ENCODE data around the gene TTC39C.

The TTC39C gene

GRCh38 chr18:23994361-23994902 lies 20.1 kb upstream of the TTC39C start:
- Histone ChIP-seq H3K9me3 (ENCODE audit: control insufficient read depth, insufficient read depth, low read length) (no peaks in the 10 kb centered on the region), H3K36me3 (ENCODE audit: control insufficient read depth, insufficient read depth, low read length) (no peaks in the 10 kb centered on the region), H3K27me3 (ENCODE audit: control insufficient read depth, insufficient read depth, low read length) (no peaks in the 10 kb centered on the region), H3K4me3 (ENCODE audit: low read length) (no peak overlapping the region), H3K4me1 (ENCODE audit: control insufficient read depth, insufficient read depth, low read length) (peaks cover 2% of the 10 kb centered on the region; the same call in 1 of the 2 replicates), H3K27ac (ENCODE audit: low read length) (no peak overlapping the region)
- no CpG with 5 or more reads among the region's 9 CpGs for WGBS (ENCODE audit: insufficient coverage, insufficient read length)
- DNase-seq (ENCODE audit: low read depth, low spot score): no peak

GRCh38 chr18:23995180-23995579 lies 19.4 kb upstream of the TTC39C start:
- WGBS (ENCODE audit: insufficient coverage, insufficient read length): no CpG with 5 or more reads among the region's 13 CpGs
- no peak overlapping the region for H3K4me3 ChIP-seq (ENCODE audit: low read length)
- no peaks in the 10 kb centered on the region for H3K27me3 ChIP-seq (ENCODE audit: control insufficient read depth, insufficient read depth, low read length)
- H3K4me1 ChIP-seq (ENCODE audit: control insufficient read depth, insufficient read depth, low read length): peaks cover 2% of the 10 kb centered on the region; the same call in 1 of the 2 replicates
- no peaks in the 10 kb centered on the region for H3K9me3 ChIP-seq (ENCODE audit: control insufficient read depth, insufficient read depth, low read length)
- DNase-seq (ENCODE audit: low read depth, low spot score): no peak
- H3K36me3 ChIP-seq (ENCODE audit: control insufficient read depth, insufficient read depth, low read length): no peaks in the 10 kb centered on the region
- H3K27ac ChIP-seq (ENCODE audit: low read length): no peak overlapping the region

- Histone ChIP-seq H3K4me1 (ENCODE audit: control insufficient read depth, insufficient read depth, low read length) (peaks cover 2% of the 10 kb centered on the region; the same call in 1 of the 2 replicates), H3K27ac (ENCODE audit: low read length) (no peak overlapping the region), H3K9me3 (ENCODE audit: control insufficient read depth, insufficient read depth, low read length) (no peaks in the 10 kb centered on the region), H3K27me3 (ENCODE audit: control insufficient read depth, insufficient read depth, low read length) (no peaks in the 10 kb centered on the region), H3K4me3 (ENCODE audit: low read length) (no peak overlapping the region), H3K36me3 (ENCODE audit: control insufficient read depth, insufficient read depth, low read length) (no peaks in the 10 kb centered on the region)
- DNase-seq (ENCODE audit: low read depth, low spot score): no peak
- WGBS (ENCODE audit: insufficient coverage, insufficient read length): no CpG with 5 or more reads among the region's 2 CpGs
Measured at GRCh38 chr18:23998018-23998417, 16.5 kb upstream of the TTC39C start.

GRCh38 chr18:23998820-23999219 lies 15.7 kb upstream of the TTC39C start:
- DNase-seq (ENCODE audit: low read depth, low spot score): no peak

GRCh38 chr18:24000613-24001490 lies 13.7 kb upstream of the TTC39C start:
- no CpG with 5 or more reads among the region's 8 CpGs for WGBS (ENCODE audit: insufficient coverage, insufficient read length)
- Histone ChIP-seq H3K4me1 (ENCODE audit: control insufficient read depth, insufficient read depth, low read length) (no peaks in the 10 kb centered on the region), H3K27ac (ENCODE audit: low read length) (no peak overlapping the region), H3K9me3 (ENCODE audit: control insufficient read depth, insufficient read depth, low read length) (no peaks in the 10 kb centered on the region), H3K27me3 (ENCODE audit: control insufficient read depth, insufficient read depth, low read length) (no peaks in the 10 kb centered on the region), H3K36me3 (ENCODE audit: control insufficient read depth, insufficient read depth, low read length) (no peaks in the 10 kb centered on the region), H3K4me3 (ENCODE audit: low read length) (no peak overlapping the region)
- no peak for DNase-seq (ENCODE audit: low read depth, low spot score)

More at GRCh38 chr18:23998820-23999219, 15.7 kb upstream of the TTC39C start:
- no peak overlapping the region for H3K4me3 ChIP-seq (ENCODE audit: low read length)
- no peaks in the 10 kb centered on the region for H3K27me3 ChIP-seq (ENCODE audit: control insufficient read depth, insufficient read depth, low read length)
- no peaks in the 10 kb centered on the region for H3K9me3 ChIP-seq (ENCODE audit: control insufficient read depth, insufficient read depth, low read length)
- no peak overlapping the region for H3K27ac ChIP-seq (ENCODE audit: low read length)
- no peaks in the 10 kb centered on the region for H3K36me3 ChIP-seq (ENCODE audit: control insufficient read depth, insufficient read depth, low read length)
- no CpG with 5 or more reads among the region's 4 CpGs for WGBS (ENCODE audit: insufficient coverage, insufficient read length)
- peaks cover 2% of the 10 kb centered on the region; the same call in 1 of the 2 replicates for H3K4me1 ChIP-seq (ENCODE audit: control insufficient read depth, insufficient read depth, low read length)

- Histone ChIP-seq H3K27ac (ENCODE audit: low read length) (no peak overlapping the region), H3K27me3 (ENCODE audit: control insufficient read depth, insufficient read depth, low read length) (no peaks in the 10 kb centered on the region), H3K9me3 (ENCODE audit: control insufficient read depth, insufficient read depth, low read length) (no peaks in the 10 kb centered on the region), H3K36me3 (ENCODE audit: control insufficient read depth, insufficient read depth, low read length) (no peaks in the 10 kb centered on the region), H3K4me3 (ENCODE audit: low read length) (no peak overlapping the region), H3K4me1 (ENCODE audit: control insufficient read depth, insufficient read depth, low read length) (no peaks in the 10 kb centered on the region)
- DNase-seq (ENCODE audit: low read depth, low spot score): no peak
- WGBS (ENCODE audit: insufficient coverage, insufficient read length): no CpG with 5 or more reads among the region's 3 CpGs
Measured at GRCh38 chr18:24002479-24002878, 12.1 kb upstream of the TTC39C start.

- DNase-seq (ENCODE audit: low read depth, low spot score): no peak
- no peaks in the 10 kb centered on the region for H3K27me3 ChIP-seq (ENCODE audit: control insufficient read depth, insufficient read depth, low read length)
- WGBS (ENCODE audit: insufficient coverage, insufficient read length): no CpG with 5 or more reads among the region's 3 CpGs
Measured at GRCh38 chr18:24003288-24003687, 11.3 kb upstream of the TTC39C start.

GRCh38 chr18:24003903-24004640 lies 10.5 kb upstream of the TTC39C start:
- no peak overlapping the region for H3K27ac ChIP-seq (ENCODE audit: low read length)
- no peaks in the 10 kb centered on the region for H3K9me3 ChIP-seq (ENCODE audit: control insufficient read depth, insufficient read depth, low read length)
- H3K4me3 ChIP-seq (ENCODE audit: low read length): no peak overlapping the region
- no CpG with 5 or more reads among the region's 2 CpGs for WGBS (ENCODE audit: insufficient coverage, insufficient read length)
- no peaks in the 10 kb centered on the region for H3K36me3 ChIP-seq (ENCODE audit: control insufficient read depth, insufficient read depth, low read length)
- no peaks in the 10 kb centered on the region for H3K27me3 ChIP-seq (ENCODE audit: control insufficient read depth, insufficient read depth, low read length)
- no peak for DNase-seq (ENCODE audit: low read depth, low spot score)
- H3K4me1 ChIP-seq (ENCODE audit: control insufficient read depth, insufficient read depth, low read length): no peaks in the 10 kb centered on the region

More at GRCh38 chr18:24003288-24003687, 11.3 kb upstream of the TTC39C start:
- Histone ChIP-seq H3K4me3 (ENCODE audit: low read length) (no peak overlapping the region), H3K36me3 (ENCODE audit: control insufficient read depth, insufficient read depth, low read length) (no peaks in the 10 kb centered on the region), H3K9me3 (ENCODE audit: control insufficient read depth, insufficient read depth, low read length) (no peaks in the 10 kb centered on the region), H3K27ac (ENCODE audit: low read length) (no peak overlapping the region), H3K4me1 (ENCODE audit: control insufficient read depth, insufficient read depth, low read length) (no peaks in the 10 kb centered on the region)

GRCh38 chr18:24006712-24007313 lies 7.7 kb upstream of the TTC39C start:
- DNase-seq (ENCODE audit: low read depth, low spot score): no peak
- no peaks in the 10 kb centered on the region for H3K27me3 ChIP-seq (ENCODE audit: control insufficient read depth, insufficient read depth, low read length)
- H3K27ac ChIP-seq (ENCODE audit: low read length): no peak overlapping the region
- no peak overlapping the region for H3K4me3 ChIP-seq (ENCODE audit: low read length)
- no peaks in the 10 kb centered on the region for H3K9me3 ChIP-seq (ENCODE audit: control insufficient read depth, insufficient read depth, low read length)
- no peaks in the 10 kb centered on the region for H3K36me3 ChIP-seq (ENCODE audit: control insufficient read depth, insufficient read depth, low read length)
- H3K4me1 ChIP-seq (ENCODE audit: control insufficient read depth, insufficient read depth, low read length): no peaks in the 10 kb centered on the region
- no CpG with 5 or more reads among the region's 5 CpGs for WGBS (ENCODE audit: insufficient coverage, insufficient read length)

GRCh38 chr18:24009246-24009645 lies 5.3 kb upstream of the TTC39C start:
- Histone ChIP-seq H3K36me3 (ENCODE audit: control insufficient read depth, insufficient read depth, low read length) (no peaks in the 10 kb centered on the region; the same call in 1 of the 2 replicates), H3K27me3 (ENCODE audit: control insufficient read depth, insufficient read depth, low read length) (no peaks in the 10 kb centered on the region), H3K27ac (ENCODE audit: low read length) (no peak overlapping the region), H3K4me1 (ENCODE audit: control insufficient read depth, insufficient read depth, low read length) (no peaks in the 10 kb centered on the region), H3K9me3 (ENCODE audit: control insufficient read depth, insufficient read depth, low read length) (no peaks in the 10 kb centered on the region), H3K4me3 (ENCODE audit: low read length) (no peak overlapping the region)
- DNase-seq (ENCODE audit: low read depth, low spot score): no peak
- no CpG with 5 or more reads among the region's 1 CpG for WGBS (ENCODE audit: insufficient coverage, insufficient read length)
